ENCODE measurements around the gene NELFA.
"Not testable (repeated sequence)": the region's sequence is repeated elsewhere in the genome, so short reads cannot be mapped to it uniquely, and the experiment has no call there.

Gene NELFA

GRCh38 chr4:2006367-2006766 is 2.4 kb downstream of the NELFA start:
- TF ChIP-seq ZNF565 (CRISPR knock-in tag; conservative IDR thresholded peaks at IDR 0.05; ENCODE audit: low read depth), result no peak
- no peak for TF ChIP-seq RARB (CRISPR knock-in tag; IDR thresholded peaks at IDR 0.05)
- TF ChIP-seq TCF4 (CRISPR knock-in tag; IDR thresholded peaks at IDR 0.05; ENCODE audit: borderline replicate concordance), result no peak
- no peak for TF ChIP-seq ESRRG (CRISPR knock-in tag; IDR thresholded peaks at IDR 0.05)
- TF ChIP-seq, protein P1, sequence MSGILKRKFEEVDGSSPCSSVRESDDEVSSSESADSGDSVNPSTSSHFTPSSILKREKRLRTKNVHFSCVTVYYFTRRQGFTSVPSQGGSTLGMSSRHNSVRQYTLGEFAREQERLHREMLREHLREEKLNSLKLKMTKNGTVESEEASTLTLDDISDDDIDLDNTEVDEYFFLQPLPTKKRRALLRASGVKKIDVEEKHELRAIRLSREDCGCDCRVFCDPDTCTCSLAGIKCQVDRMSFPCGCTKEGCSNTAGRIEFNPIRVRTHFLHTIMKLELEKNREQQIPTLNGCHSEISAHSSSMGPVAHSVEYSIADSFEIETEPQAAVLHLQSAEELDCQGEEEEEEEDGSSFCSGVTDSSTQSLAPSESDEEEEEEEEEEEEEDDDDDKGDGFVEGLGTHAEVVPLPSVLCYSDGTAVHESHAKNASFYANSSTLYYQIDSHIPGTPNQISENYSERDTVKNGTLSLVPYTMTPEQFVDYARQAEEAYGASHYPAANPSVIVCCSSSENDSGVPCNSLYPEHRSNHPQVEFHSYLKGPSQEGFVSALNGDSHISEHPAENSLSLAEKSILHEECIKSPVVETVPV (CRISPR knock-in tag; IDR thresholded peaks at IDR 0.05), result no peak
- no peak for TF ChIP-seq OSR1 (CRISPR knock-in tag; IDR thresholded peaks at IDR 0.05)
- TF ChIP-seq ZFP3 (CRISPR knock-in tag; IDR thresholded peaks at IDR 0.05), result no peak
- no peak for TF ChIP-seq POU6F1 (CRISPR knock-in tag; IDR thresholded peaks at IDR 0.05; ENCODE audit: borderline replicate concordance, low read depth)
- no peak for TF ChIP-seq ARNTL (CRISPR knock-in tag; IDR thresholded peaks at IDR 0.05; ENCODE audit: borderline replicate concordance, low read depth)
- no peak for TF ChIP-seq ZNF8 (CRISPR knock-in tag; IDR thresholded peaks at IDR 0.05)
- no peak for TF ChIP-seq CSDC2 (CRISPR knock-in tag; IDR thresholded peaks at IDR 0.05)
- TF ChIP-seq TOX (CRISPR knock-in tag; IDR thresholded peaks at IDR 0.05; ENCODE audit: borderline replicate concordance), result no peak
- TF ChIP-seq, protein P2, sequence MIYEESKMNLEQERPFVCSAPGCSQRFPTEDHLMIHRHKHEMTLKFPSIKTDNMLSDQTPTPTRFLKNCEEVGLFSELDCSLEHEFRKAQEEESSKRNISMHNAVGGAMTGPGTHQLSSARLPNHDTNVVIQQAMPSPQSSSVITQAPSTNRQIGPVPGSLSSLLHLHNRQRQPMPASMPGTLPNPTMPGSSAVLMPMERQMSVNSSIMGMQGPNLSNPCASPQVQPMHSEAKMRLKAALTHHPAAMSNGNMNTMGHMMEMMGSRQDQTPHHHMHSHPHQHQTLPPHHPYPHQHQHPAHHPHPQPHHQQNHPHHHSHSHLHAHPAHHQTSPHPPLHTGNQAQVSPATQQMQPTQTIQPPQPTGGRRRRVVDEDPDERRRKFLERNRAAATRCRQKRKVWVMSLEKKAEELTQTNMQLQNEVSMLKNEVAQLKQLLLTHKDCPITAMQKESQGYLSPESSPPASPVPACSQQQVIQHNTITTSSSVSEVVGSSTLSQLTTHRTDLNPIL (CRISPR knock-in tag; IDR thresholded peaks at IDR 0.05; ENCODE audit: low read depth), result no peak
- TF ChIP-seq ZNF70 (CRISPR knock-in tag; IDR thresholded peaks at IDR 0.05), result no peak
- TF ChIP-seq ZFP30 (CRISPR knock-in tag; IDR thresholded peaks at IDR 0.05), result no peak
- TF ChIP-seq TSHZ2 (CRISPR knock-in tag; IDR thresholded peaks at IDR 0.05), result no peak
- TF ChIP-seq PATZ1 (CRISPR knock-in tag; IDR thresholded peaks at IDR 0.05; ENCODE audit: borderline replicate concordance), result no peak
- no peak for TF ChIP-seq BACH2 (CRISPR knock-in tag; IDR thresholded peaks at IDR 0.05; ENCODE audit: borderline replicate concordance)
- no peak for TF ChIP-seq GLIS3 (CRISPR knock-in tag; IDR thresholded peaks at IDR 0.05)
- TF ChIP-seq PPARA (CRISPR knock-in tag; IDR thresholded peaks at IDR 0.05; ENCODE audit: borderline replicate concordance), result no peak
- no peak for ATAC-seq

GRCh38 chr4:2003361-2003760 is 5.4 kb downstream of the NELFA start:
- not testable (repeated sequence) for ATAC-seq

- not testable (repeated sequence) for ATAC-seq
Measured at GRCh38 chr4:1999308-1999707, 9.5 kb downstream of the NELFA start.

DNA sequence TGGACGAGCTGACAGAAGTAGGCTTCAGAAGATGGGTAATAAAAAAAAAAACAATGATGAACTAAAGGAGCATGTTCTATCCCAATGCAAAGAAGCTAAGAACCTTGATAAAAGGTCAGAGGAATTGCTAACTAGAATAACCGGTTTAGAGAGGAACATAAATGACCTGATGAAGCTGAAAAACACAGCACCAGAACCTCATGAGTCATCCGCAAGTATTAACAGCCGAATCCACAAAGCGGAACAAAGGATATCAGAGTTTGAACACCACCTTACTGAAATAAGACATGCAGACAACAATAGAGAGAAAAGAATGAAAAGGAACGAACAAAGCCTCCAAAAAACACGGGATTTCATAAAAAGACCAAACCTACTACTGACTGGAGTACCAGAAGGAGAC is 10.5 kb downstream of the NELFA start:
- no peak for ATAC-seq
- TF ChIP-seq, protein P1 (CRISPR knock-in tag; IDR thresholded peaks at IDR 0.05), result no peak
- TF ChIP-seq PATZ1 (CRISPR knock-in tag; IDR thresholded peaks at IDR 0.05; ENCODE audit: borderline replicate concordance), result no peak
- no peak for TF ChIP-seq ESRRG (CRISPR knock-in tag; IDR thresholded peaks at IDR 0.05)
- TF ChIP-seq TCF4 (CRISPR knock-in tag; IDR thresholded peaks at IDR 0.05; ENCODE audit: borderline replicate concordance), result no peak
